ENCODE data around the gene MYL6B.
A peak's percentile ranks its signal among the peaks of the same experiment; 100 is the strongest.
"Not testable (repeated sequence)": the region's sequence is repeated elsewhere in the genome, so short reads cannot be mapped to it uniquely, and the experiment has no call there.

MYL6B gene

GRCh38 chr12:56154246-56154771, 1.9 kb downstream of the MYL6B start:
- DNase-seq = peak; percentile 30

- no peak for DNase-seq
Observed at GRCh38 chr12:56154818-56155217, 2.4 kb downstream of the MYL6B start.

DNA sequence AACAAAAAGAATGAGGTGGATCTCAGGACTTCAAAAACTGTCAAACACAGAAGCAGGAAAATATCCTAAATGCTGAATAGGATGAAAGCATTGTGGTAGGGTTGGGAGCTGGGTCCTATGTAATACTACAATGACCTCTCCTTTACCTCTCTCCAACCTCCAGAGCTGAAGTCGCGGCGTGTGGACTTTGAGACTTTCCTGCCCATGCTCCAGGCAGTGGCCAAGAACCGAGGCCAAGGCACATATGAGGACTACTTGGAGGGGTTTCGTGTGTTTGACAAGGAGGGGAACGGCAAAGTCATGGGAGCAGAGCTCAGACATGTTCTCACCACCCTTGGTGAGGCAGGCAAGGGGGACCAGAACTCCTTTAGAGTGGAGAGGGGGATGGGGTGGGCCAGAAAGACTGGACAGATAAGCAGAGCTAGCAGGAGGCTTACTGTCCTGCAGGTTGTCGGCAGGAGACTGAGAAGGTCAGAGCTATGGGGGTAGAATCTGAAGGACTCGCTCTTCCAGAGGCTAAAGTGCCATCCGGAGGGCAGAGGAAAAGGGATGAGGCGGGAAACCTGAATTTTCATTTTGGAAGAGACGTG, 3.0 kb downstream of the MYL6B start:
- DNase-seq = no peak

- DNase-seq = not testable (repeated sequence)
Observed at GRCh38 chr12:56156464-56157200, 4.2 kb downstream of the MYL6B start.

- peak; percentile 81 for DNase-seq
Observed at GRCh38 chr12:56157201-56158028, 5.0 kb downstream of the MYL6B start.

DNA sequence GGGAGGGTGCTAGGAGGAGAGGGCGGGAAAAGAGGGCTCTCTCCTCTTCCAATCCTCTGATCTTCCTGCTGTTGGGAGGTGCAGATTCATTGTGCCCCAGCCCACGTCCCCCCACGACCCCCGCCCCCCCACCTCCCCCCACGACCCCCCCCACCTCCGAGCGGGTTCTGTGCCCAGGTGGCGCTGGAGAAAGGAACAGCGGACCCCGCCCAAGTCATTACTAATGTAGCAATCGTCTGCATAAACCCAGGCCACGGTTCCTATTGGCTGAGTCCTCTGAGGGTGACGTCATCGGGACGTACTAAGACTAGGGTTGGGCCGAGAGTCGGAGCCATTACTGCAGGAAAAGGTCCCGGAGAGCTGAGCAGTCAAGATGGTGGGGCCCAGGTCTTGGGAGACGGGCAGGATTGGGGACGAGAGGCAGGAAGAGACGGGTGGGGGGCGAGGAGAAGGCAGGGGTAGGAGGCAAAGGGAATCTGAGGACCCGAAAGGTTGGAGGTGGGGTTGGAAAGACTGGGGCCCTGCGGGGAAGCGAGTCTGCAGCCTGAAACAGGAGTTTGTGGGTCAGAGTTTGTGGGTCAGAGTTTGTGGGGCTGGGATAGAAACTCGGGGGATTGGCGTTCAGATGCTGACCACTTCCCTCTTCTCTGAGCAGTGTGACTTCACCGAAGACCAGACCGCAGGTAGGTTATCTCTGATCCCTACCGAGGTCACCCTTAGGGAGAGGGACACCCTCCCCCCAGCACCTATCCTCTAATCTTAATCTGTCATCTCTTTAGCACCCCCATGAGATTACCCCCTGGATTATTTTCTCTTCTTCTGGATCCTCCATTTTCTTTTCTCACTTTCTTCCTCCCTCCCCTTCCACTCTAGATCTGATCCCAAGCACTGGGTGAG, 5.9 kb downstream of the MYL6B start, which contains the start of gene MYL6:
Gene MYL6, plus strand, starts transcription at position 331 of the 897 bp plus-strand sequence. Its CDS starts 43 bp downstream, at position 374.
- DNase-seq = peak; percentile 100

DNA sequence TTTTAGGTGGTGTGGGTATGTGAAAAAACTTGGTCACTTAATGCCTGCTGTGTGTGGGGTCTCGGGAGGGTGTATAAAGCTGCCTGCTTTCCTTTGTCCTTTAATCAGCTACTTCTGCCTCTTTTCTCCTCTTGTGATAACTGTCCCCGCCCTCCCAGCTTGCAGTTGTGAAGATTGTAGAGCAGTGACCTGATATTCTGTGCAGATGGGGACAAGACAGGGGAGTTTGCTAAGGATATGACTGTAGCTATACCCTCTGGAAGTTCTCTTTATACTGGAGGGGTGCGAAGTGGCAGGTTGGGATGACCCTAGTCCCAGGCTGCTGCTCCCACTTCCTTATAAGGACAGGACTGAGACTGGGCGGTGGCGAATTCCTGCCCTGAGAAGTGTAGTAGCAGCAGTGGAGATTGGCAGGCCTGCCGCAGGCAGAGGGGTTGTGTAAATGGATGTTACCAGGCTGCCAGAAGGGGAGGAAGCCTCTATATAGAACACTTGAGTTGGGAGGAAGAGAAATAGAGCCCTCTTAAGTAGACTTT, 6.6 kb downstream of the MYL6B start:
- DNase-seq = peak; percentile 77

GRCh38 chr12:56159482-56160192, 7.2 kb downstream of the MYL6B start:
- no peak for DNase-seq

DNA sequence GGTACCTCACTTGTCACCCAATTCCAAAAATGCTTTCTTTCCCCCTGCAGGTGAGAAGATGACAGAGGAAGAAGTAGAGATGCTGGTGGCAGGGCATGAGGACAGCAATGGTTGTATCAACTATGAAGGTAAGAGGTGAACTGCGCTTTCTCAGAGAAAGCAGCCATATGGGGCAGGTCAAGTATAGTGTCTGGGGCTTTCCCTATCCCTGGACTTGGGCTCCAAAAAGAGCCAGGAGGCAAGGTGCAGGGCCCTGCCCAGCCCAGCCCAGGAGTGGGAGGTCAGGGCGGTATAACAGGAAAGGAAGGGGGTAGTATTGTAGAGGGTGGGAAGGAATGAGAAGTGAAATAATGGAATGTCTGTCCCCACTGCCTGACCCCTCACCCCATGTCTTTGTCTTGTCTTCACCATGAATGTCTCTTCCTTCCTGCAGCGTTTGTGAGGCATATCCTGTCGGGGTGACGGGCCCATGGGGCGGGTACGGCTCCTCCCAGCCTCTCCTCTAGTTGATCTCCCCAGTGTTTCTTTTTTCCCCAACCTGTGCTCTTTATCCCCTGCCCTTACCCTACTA, 7.9 kb downstream of the MYL6B start:
- DNase-seq = peak; percentile 45

GRCh38 chr12:56160894-56161689, 8.7 kb downstream of the MYL6B start:
- DNase-seq = no peak

GRCh38 chr12:56161690-56162351, 9.4 kb downstream of the MYL6B start:
- no peak for DNase-seq

DNA sequence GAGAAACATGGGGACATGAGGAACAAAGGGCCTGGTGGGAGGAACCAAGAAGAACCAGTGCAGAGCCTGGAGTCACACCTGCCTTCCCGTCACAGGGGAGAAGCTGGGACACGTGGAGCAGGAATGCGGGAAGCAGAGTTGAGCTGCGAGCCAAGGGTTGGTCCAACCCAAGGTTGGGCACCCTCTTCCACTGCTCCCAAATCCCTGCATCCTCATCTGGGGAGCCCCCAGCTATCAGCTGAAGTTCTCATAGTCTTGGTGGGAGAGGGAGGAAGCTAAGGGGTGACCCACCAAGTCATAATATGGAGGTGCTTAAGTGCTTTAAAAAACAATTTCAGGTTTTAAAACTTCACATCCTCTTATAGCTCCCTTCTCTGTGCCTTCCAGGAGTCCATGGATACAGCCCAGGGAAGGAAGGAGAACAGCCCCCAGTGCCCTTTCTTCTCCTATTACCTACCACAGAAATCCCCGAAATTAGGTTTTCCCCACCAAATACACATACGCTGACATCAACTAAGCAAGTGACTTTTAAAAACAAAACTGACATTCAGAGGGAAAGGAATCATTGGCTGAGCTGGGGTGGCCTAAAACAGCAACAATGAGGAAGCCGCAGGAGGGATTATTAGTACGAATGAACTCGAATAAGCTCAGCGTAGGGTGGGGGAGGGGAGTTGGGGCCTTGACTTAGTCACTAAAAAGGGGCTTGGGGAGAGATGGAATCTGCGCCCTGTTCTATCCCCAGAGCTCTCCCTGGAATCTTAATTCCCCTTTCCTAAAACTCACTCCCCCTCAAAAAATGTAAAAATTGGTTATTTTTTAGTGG, 10.3 kb downstream of the MYL6B start:
- DNase-seq = no peak

DNA sequence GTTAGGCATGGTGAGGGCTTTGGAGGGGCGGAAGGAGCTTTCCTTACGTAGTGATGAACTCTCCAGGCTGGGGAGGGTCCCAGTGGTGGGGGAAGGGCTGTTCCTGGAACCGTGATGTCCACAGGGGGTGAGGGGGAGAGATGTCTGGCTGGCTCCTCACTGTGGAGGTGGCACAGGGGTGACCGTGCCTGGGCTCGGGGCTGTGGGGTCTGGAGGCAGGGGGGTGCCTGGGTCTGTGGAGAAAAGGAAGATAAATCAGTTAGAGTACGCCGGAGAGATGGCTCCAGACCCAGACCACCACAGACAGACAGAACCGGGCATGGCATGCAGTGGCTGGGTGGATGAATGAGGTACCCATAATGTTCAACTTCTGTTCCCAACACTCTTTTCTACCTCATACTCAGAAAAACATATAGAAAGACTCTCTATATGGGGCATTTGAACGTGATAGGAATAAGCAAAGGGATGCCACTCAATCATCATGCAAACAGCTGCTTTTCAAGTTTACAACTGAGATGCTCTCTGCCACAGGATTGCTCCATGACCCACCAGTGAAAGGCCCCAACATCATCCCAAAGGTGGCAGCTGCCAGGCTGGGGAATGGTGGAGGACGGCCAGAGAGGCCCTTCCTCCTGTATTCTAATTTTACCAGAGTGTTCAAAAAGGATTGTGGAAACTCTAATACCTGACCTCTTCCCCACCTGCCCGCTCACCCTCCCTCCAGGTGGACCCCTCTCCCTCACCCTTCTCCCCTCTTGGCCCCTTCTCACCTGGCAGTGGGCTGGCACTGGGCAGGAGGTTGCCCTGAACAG, 11.4 kb downstream of the MYL6B start:
- no peak for DNase-seq

DNA sequence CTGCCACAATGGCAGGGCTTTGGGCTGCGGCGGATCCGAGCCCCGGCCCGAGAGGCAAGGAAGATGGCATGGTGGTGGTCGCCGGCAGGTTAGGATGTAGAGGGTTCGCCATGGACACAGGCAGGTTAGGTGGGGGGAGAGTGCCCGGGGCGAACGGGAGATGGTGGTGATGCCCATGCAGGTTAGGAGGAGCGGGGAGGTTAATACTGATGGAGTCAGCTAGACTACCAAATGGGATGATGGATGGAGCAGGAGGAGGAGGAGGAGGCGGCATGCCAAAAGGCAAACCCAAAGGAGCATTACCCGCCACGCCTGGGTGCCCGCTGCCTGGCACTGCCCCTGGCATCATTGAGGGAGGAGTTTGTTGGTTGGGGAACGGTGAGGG, 11.9 kb downstream of the MYL6B start:
- DNase-seq = no peak

GRCh38 chr12:56165369-56165768, 13.0 kb downstream of the MYL6B start:
- no peak for DNase-seq

DNA sequence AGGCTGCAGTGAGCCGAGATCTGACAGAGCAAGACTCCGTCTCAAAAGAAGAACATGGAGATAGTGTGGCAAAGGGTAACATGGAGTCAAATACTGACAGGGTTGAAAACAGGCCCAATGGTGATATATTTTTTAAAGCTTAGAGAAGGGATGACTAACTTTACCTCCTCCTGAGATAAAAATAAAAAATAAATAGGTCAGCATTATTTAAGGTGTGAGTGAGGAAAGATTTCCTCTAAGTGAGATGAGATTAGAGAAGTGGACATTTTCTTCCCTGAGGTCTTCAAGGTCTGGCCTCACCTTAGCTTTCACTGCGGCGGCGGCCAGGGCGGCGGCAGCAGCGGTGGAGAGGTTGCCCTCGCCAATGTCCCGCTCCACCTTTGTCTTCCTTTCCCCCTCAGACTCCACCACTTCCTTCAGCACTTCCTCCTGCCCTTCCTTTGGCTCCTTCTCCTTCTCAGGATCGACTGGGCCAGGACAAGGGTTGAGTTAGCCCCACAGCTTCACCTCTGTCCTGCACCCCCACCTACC, 16.9 kb downstream of the MYL6B start:
- DNase-seq = no peak

GRCh38 chr12:56172839-56173238, 20.5 kb downstream of the MYL6B start:
- no peak for DNase-seq

- DNase-seq = no peak
Observed at GRCh38 chr12:56178347-56178746, 26.0 kb downstream of the MYL6B start.
